Measurements from ENCODE around the gene VIPR1. TPM values are rescaled to one million over a fixed set of nuclear protein-coding genes. Genes with fewer than 3 reads are reported as not detected.
A peak's percentile ranks its signal among the peaks of the same experiment; 100 is the strongest.

The VIPR1 gene
- total RNA-seq, 1 experiment from 2014 or later: 3.7 TPM

DNA sequence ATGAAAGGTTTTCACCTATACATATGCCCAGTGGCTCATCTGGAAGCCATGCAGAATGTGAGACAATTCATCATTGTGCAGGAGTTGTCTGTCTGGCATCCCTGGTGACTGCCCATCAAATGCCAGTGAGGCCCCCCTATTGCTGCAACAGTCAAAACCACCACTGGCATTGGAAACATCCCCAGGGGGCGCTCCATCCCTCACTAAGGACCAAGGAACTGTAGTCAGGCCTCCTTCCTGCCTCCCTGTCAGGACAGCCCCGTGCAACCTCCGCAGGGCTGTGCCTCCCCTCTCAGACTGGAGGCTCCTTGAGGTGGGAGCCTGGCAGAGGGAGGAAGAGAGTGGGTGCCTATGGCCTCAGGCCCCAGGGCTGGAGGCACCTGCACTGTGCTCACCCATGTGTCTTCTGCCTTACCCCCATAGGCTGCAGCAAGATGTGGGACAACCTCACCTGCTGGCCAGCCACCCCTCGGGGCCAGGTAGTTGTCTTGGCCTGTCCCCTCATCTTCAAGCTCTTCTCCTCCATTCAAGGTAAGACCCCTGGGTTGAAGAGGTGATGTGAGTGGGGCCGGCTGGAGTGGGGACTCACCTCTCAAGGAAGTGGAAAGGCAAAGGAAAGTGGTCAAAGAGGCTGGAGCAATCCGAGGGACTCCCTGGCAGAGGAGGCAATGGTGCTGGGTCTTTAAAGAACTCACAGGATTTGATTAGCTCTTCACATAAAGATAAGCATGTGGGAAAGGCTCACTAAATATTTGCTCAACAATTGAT lies 16.5 kb downstream of the VIPR1 start:
- no peak for DNase-seq
- Histone ChIP-seq H3K4me1 (ENCODE audit: insufficient read depth, low read length) (no peaks in the 10 kb centered on the region), H3K79me2 (ENCODE audit: low read length) (no peaks in the 10 kb centered on the region), H3K9me3 (ENCODE audit: low read length) (no peaks in the 10 kb centered on the region), H3K27me3 (ENCODE audit: low read length) (no peaks in the 10 kb centered on the region), H2AFZ (ENCODE audit: low read length) (no peak overlapping the region), H3F3A (ENCODE audit: low read length, unreplicated experiment) (no peaks in the 10 kb centered on the region), H3K9me2 (replicated peaks; ENCODE audit: low read length) (no peaks in the 10 kb centered on the region), H3K4me2 (ENCODE audit: low read length) (no peak overlapping the region), H3K9ac (ENCODE audit: low read length) (no peak overlapping the region), H3K4me3 (ENCODE audit: low read length) (no peak overlapping the region), H4K20me1 (ENCODE audit: low read length) (no peaks in the 10 kb centered on the region), H3K36me3 (ENCODE audit: low read depth, low read length) (no peaks in the 10 kb centered on the region), H3K27ac (ENCODE audit: low read length) (no peak overlapping the region)
- TF ChIP-seq, protein P1, sequence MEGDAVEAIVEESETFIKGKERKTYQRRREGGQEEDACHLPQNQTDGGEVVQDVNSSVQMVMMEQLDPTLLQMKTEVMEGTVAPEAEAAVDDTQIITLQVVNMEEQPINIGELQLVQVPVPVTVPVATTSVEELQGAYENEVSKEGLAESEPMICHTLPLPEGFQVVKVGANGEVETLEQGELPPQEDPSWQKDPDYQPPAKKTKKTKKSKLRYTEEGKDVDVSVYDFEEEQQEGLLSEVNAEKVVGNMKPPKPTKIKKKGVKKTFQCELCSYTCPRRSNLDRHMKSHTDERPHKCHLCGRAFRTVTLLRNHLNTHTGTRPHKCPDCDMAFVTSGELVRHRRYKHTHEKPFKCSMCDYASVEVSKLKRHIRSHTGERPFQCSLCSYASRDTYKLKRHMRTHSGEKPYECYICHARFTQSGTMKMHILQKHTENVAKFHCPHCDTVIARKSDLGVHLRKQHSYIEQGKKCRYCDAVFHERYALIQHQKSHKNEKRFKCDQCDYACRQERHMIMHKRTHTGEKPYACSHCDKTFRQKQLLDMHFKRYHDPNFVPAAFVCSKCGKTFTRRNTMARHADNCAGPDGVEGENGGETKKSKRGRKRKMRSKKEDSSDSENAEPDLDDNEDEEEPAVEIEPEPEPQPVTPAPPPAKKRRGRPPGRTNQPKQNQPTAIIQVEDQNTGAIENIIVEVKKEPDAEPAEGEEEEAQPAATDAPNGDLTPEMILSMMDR (conservative IDR thresholded peaks at IDR 0.05; ENCODE audit: low read depth, low read length): peak; percentile 50
- no peak for TF ChIP-seq EZH2phosphoT487 (IDR thresholded peaks at IDR 0.05; ENCODE audit: borderline replicate concordance, low read length)
- ChIA-PET CTCF (interaction anchor here (0.6 kb wide), 1 partner anchor 253 kb away, joined by 3 read pairs; no protein-coding TSS in a partner anchor), POLR2A (ENCODE audit: unreplicated experiment) (no interaction called here)
- intact Hi-C loops (cut with micrococcal nuclease): no loop called here
- BruUV-seq (replicated peaks): no TSS peak
- no peak for ATAC-seq

DNA sequence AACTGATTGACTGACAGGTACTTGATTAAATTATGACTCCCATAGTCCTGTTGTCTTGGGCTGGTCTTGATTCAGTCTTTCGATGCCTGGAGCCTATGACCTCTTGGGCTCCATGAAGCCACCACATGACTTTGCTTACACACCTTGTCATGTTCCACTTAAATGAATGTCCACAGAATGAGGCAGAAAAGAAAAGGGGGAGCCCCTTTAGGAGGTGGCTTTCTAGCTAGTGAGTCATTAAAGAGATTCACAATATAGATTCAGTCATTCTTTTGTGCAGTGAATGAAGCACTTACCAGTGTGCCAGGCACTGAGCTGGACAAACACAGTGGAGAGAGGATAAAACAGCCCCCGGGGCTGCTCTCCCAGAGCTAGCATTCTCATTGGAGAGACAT lies 17.1 kb downstream of the VIPR1 start:
- no peaks in the 10 kb centered on the region for H3K36me3 ChIP-seq (ENCODE audit: low read depth, low read length)
- no peak overlapping the region for H2AFZ ChIP-seq (ENCODE audit: low read length)
- no peaks in the 10 kb centered on the region for H3K9me2 ChIP-seq (replicated peaks; ENCODE audit: low read length)
- H3K4me2 ChIP-seq (ENCODE audit: low read length): no peak overlapping the region
- no peaks in the 10 kb centered on the region for H3F3A ChIP-seq (ENCODE audit: low read length, unreplicated experiment)
- ChIA-PET CTCF (interaction anchor here (0.6 kb wide), 1 partner anchor 252 kb away, joined by 3 read pairs; no protein-coding TSS in a partner anchor), POLR2A (ENCODE audit: unreplicated experiment) (no interaction called here)
- H3K9ac ChIP-seq (ENCODE audit: low read length): no peak overlapping the region
- no peak overlapping the region for H3K4me3 ChIP-seq (ENCODE audit: low read length)
- intact Hi-C loops (cut with micrococcal nuclease): no loop called here
- TF ChIP-seq, protein P1 (conservative IDR thresholded peaks at IDR 0.05; ENCODE audit: low read depth, low read length): no peak
- no peaks in the 10 kb centered on the region for H3K9me3 ChIP-seq (ENCODE audit: low read length)
- DNase-seq (no peak), ATAC-seq (no peak)
- no TSS peak for BruUV-seq (replicated peaks)
- no peaks in the 10 kb centered on the region for H3K27me3 ChIP-seq (ENCODE audit: low read length)
- no peaks in the 10 kb centered on the region for H4K20me1 ChIP-seq (ENCODE audit: low read length)
- no peak overlapping the region for H3K27ac ChIP-seq (ENCODE audit: low read length)
- H3K4me1 ChIP-seq (ENCODE audit: insufficient read depth, low read length): no peaks in the 10 kb centered on the region
- no peaks in the 10 kb centered on the region for H3K79me2 ChIP-seq (ENCODE audit: low read length)

DNA sequence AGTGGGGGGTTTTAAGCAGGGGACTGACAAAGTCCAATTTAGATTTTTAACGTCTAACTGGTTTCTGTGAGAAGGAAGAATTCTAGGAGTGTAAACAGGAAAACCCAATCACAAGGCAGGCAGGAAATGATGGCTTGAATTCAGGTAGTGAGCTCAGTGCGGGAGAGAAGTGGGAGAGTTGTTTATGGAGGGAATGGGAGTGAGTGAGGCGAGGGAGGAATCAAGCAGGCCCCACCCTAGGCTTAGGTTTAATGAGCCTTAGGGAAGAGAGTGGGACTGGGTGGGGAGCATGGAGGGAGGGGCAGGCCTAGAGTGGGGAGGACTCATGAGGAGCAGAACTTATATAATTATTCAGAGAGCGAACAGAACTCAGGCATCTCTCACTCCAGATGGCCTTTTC lies 17.9 kb downstream of the VIPR1 start:
- intact Hi-C loops (cut with micrococcal nuclease): no loop called here
- Histone ChIP-seq H3K9me2 (replicated peaks; ENCODE audit: low read length) (no peaks in the 10 kb centered on the region), H3K4me3 (ENCODE audit: low read length) (no peak overlapping the region), H3K4me1 (ENCODE audit: insufficient read depth, low read length) (no peaks in the 10 kb centered on the region), H3K9ac (ENCODE audit: low read length) (no peak overlapping the region), H3K79me2 (ENCODE audit: low read length) (no peaks in the 10 kb centered on the region), H3K27me3 (ENCODE audit: low read length) (no peaks in the 10 kb centered on the region), H3K4me2 (ENCODE audit: low read length) (no peak overlapping the region), H3K36me3 (ENCODE audit: low read depth, low read length) (no peaks in the 10 kb centered on the region), H2AFZ (ENCODE audit: low read length) (no peak overlapping the region), H3K27ac (ENCODE audit: low read length) (no peak overlapping the region), H4K20me1 (ENCODE audit: low read length) (no peaks in the 10 kb centered on the region), H3F3A (ENCODE audit: low read length, unreplicated experiment) (no peaks in the 10 kb centered on the region), H3K9me3 (ENCODE audit: low read length) (no peaks in the 10 kb centered on the region)
- DNase-seq: no peak
- CTCF ChIA-PET: no interaction called here
- POLR2A ChIA-PET (ENCODE audit: unreplicated experiment): interaction anchor here (0.7 kb wide), 1 partner anchor 517 kb away, joined by 7 read pairs; no protein-coding TSS in a partner anchor
- TF ChIP-seq, protein P1 (conservative IDR thresholded peaks at IDR 0.05; ENCODE audit: low read depth, low read length): no peak
- TF ChIP-seq EZH2phosphoT487 (IDR thresholded peaks at IDR 0.05; ENCODE audit: borderline replicate concordance, low read length) (no peak), EZH2 (IDR thresholded peaks at IDR 0.05; ENCODE audit: low read length, unreplicated experiment) (no peak)
- no peak for ATAC-seq
- no TSS peak for BruUV-seq (replicated peaks)
